OCI-LY7 (cell line): ENCODE results near the gene NBEAL2. TPM values are rescaled to one million over a fixed set of nuclear protein-coding genes. Genes with fewer than 3 reads are reported as not detected.

Source experiments
- BruUV-seq: library from RNA; stranded (reverse); fragments of 400-500 nt; replicated peaks from 2 replicates; lab custom pipeline; 2021; lab: Mats Ljungman, UMichigan
- CTCF ChIA-PET: fragments of 300-600 bp; sonication (Branson Sonifier 250); formaldehyde crosslinking; loops from one replicate; lab custom pipeline; 2022; ENCODE audit warnings: antibody characterized with exemption; ENCODE audit not compliant: unreplicated experiment; lab: Charles Lee
- POLR2A ChIA-PET: fragments of 300-600 bp; sonication (Branson Sonifier 250); formaldehyde crosslinking; loops from one replicate; lab custom pipeline; 2022; ENCODE audit warnings: antibody characterized with exemption; lab: Charles Lee
- DNase-seq: peaks from one replicate; pipeline ENCODE4 v3.0.0-alpha.2; 2015; ENCODE audit warnings: low spot score
- H2AFZ ChIP-seq: fragments of 200-600 bp; sonication (generic), shearing (Covaris generic); 2 replicates; pipeline ENCODE4 v1.6.1; 2014; ENCODE audit warnings: mild to moderate bottlenecking, antibody characterized with exemption, low read length, moderate library complexity
- H3K27ac ChIP-seq: fragments of 200-600 bp; sonication (generic); 2 replicates; pipeline ENCODE4 v1.5.1; 2014; ENCODE audit warnings: mixed run types, low read depth, mild to moderate bottlenecking, moderate library complexity, low read length, inconsistent platforms; ENCODE audit not compliant: poor library complexity, severe bottlenecking
- H3K36me3 ChIP-seq: fragments of 200-600 bp; sonication (generic); 2 replicates; pipeline ENCODE4 v1.6.1; 2014; ENCODE audit warnings: mild to moderate bottlenecking, antibody characterized with exemption, low read length, moderate library complexity, mixed read lengths; ENCODE audit not compliant: insufficient read depth
- H3K4me1 ChIP-seq: fragments of 200-600 bp; sonication (generic); 2 replicates; pipeline ENCODE4 v1.5.1; 2014; ENCODE audit warnings: mild to moderate bottlenecking, low read length; ENCODE audit not compliant: insufficient read depth, poor library complexity, severe bottlenecking
- H3K4me2 ChIP-seq: fragments of 200-600 bp; sonication (generic); 2 replicates; pipeline ENCODE4 v1.6.1; 2014; ENCODE audit warnings: mild to moderate bottlenecking, low read length
- H3K4me3 ChIP-seq: fragments of 200-600 bp; sonication (generic); 2 replicates; pipeline ENCODE4 v1.5.1; 2014; ENCODE audit warnings: mild to moderate bottlenecking, low read depth, low read length; ENCODE audit not compliant: poor library complexity, severe bottlenecking
- H3K79me2 ChIP-seq: fragments of 200-600 bp; sonication (generic); 2 replicates; pipeline ENCODE4 v1.6.1; 2016; ENCODE audit warnings: low read depth, mild to moderate bottlenecking, low read length, moderate library complexity, mixed read lengths; ENCODE audit not compliant: insufficient read depth
- H3K9me2 ChIP-seq: fragments of 200-600 bp; sonication (generic); 2 replicates; pipeline ENCODE4 v1.6.1; 2016; ENCODE audit warnings: mild to moderate bottlenecking, low read length, mixed read lengths; ENCODE audit not compliant: insufficient read depth
- H3K9me3 ChIP-seq: fragments of 200-600 bp; sonication (generic); 2 replicates; pipeline ENCODE4 v1.6.1; 2014; ENCODE audit warnings: mild to moderate bottlenecking, mixed run types, low read length, mixed read lengths
- H4K20me1 ChIP-seq: fragments of 200-600 bp; sonication (generic); 2 replicates; pipeline ENCODE4 v1.6.1; 2014; ENCODE audit warnings: mild to moderate bottlenecking, antibody characterized with exemption, low read length, moderate library complexity, mixed read lengths; ENCODE audit not compliant: insufficient read depth
- EZH2phosphoT487 ChIP-seq: fragments of 200-600 bp; sonication (generic); IDR thresholded peaks from 2 replicates; pipeline ENCODE4 v1.6.1; 2018; ENCODE audit warnings: low read depth, borderline replicate concordance, mild to moderate bottlenecking, mixed run types, antibody characterized with exemption, low read length, moderate library complexity, mixed read lengths
- intact Hi-C: fragments of 100-400 bp; cut with micrococcal nuclease; formaldehyde crosslinking; loops from one replicate; pipeline ENCODE4 v1.10.0; 2022; ENCODE audit not compliant: unreplicated experiment
- total RNA-seq, 2 experiments: library from RNA; depleted of rRNA in 1 of 2; stranded (reverse); fragments of >200 nt in 1 of 2; shearing (Covaris generic) in 1 of 2; gene quantifications; 2 replicates each; pipeline ENCODE4 v1.2.3, GENCODE V29; 2014 to 2022
- TF ChIP-seq, protein P1 (sequence below): fragments of 200-600 bp; sonication (generic); conservative IDR thresholded peaks from 2 replicates; pipeline ENCODE4 v1.5.1; 2014; ENCODE audit warnings: mild to moderate bottlenecking, antibody characterized with exemption, low read length, moderate library complexity, mixed read lengths

The NBEAL2 gene
- total RNA-seq, 2 experiments from 2014 or later, result 74.9 to 149 TPM

DNA sequence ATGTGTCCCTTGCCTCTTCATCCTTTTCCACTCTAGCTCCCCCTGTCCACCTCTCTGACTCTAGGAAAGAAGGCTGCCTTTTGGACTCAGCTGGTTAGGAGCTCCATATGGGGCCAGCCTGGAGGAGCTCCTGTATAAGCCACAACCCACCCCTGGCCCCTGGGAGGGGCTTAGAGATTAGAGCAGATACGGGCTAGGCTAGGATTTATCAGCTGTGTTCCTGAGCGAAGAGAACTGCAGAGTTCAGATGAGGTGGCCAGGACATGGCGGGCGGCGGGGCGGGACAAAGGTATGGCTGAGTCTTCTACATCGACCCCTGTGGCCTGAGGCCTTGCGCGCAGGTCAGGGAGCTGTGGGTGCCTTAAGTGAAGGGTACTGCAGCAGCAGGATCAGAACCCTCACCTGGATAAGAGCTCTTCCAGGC is 7.9 kb downstream of the NBEAL2 start:
- no peak for TF ChIP-seq EZH2phosphoT487
- TF ChIP-seq, protein P1, sequence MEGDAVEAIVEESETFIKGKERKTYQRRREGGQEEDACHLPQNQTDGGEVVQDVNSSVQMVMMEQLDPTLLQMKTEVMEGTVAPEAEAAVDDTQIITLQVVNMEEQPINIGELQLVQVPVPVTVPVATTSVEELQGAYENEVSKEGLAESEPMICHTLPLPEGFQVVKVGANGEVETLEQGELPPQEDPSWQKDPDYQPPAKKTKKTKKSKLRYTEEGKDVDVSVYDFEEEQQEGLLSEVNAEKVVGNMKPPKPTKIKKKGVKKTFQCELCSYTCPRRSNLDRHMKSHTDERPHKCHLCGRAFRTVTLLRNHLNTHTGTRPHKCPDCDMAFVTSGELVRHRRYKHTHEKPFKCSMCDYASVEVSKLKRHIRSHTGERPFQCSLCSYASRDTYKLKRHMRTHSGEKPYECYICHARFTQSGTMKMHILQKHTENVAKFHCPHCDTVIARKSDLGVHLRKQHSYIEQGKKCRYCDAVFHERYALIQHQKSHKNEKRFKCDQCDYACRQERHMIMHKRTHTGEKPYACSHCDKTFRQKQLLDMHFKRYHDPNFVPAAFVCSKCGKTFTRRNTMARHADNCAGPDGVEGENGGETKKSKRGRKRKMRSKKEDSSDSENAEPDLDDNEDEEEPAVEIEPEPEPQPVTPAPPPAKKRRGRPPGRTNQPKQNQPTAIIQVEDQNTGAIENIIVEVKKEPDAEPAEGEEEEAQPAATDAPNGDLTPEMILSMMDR, result no peak
- DNase-seq, result no peak
- peak overlapping the region; percentile 43 for H3K4me3 ChIP-seq
- H3K9me2 ChIP-seq, result no peaks in the 10 kb centered on the region
- H3K27ac ChIP-seq, result peak overlapping the region; percentile 72
- no peaks in the 10 kb centered on the region for H4K20me1 ChIP-seq
- peaks cover 82% of the 10 kb centered on the region for H3K4me1 ChIP-seq
- intact Hi-C loops, result no loop called here
- BruUV-seq, result no TSS peak
- H3K9me3 ChIP-seq, result no peaks in the 10 kb centered on the region
- H3K4me2 ChIP-seq, result peak overlapping the region; percentile 75
- H2AFZ ChIP-seq, result no peak overlapping the region
- ChIA-PET POLR2A (interaction anchor here (0.7 to 2.2 kb wide), 6 partner anchors 9 to 61 kb away, joined by 3 to 7 read pairs (median 4); no protein-coding TSS in a partner anchor), CTCF (interaction anchor here (1.3 kb wide), 1 partner anchor 51 kb away, joined by 3 read pairs; no protein-coding TSS in a partner anchor)
- peaks cover 40% of the 10 kb centered on the region; the same call in 1 of the 2 replicates for H3K79me2 ChIP-seq
- peaks cover 44% of the 10 kb centered on the region for H3K36me3 ChIP-seq

DNA sequence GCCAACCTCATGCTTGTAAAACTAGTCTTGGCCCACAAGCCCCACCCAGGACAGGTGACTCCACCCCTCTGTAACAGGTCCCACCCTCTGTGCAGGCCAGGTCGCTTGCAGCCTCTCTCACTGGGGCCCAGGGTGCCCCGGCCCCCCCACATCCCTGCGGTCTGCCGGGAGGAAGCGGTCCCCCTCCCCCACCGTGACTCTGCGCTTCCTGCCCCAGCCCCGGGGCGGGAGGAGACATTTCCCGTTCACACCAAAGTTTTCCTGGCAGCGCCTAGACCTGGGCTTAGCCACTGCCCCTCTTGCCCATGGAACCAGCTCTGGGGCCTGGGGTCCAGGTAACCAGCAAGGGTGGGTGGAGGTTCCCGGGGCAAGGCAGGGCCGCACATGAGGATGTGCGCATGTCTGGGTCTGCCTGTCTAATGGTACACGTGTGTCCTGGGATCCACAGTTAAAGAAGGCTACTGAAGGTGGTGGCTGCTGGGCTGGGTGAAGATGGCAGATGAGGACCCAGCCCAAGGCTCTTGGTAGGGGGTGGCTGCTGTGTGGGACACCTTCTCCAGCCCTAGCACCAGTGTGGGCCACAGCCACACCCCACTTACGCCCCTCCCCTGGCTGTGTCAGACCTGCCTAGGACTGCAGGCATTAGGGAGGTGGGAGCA is 8.4 kb downstream of the NBEAL2 start:
- H2AFZ ChIP-seq, result no peak overlapping the region
- H3K79me2 ChIP-seq, result peaks cover 35% of the 10 kb centered on the region; the same call in 1 of the 2 replicates

More for the DNA sequence above, 8.4 kb downstream of the NBEAL2 start:
- peak overlapping the region; percentile 72 for H3K27ac ChIP-seq
- intact Hi-C loops, result no loop called here
- ChIA-PET POLR2A (interaction anchor here (0.8 to 2.2 kb wide), 5 partner anchors 9 to 62 kb away, joined by 3 to 7 read pairs (median 4); no protein-coding TSS in a partner anchor), CTCF (no interaction called here)
- peak overlapping the region; percentile 75 for H3K4me2 ChIP-seq
- H3K9me2 ChIP-seq, result no peaks in the 10 kb centered on the region
- H3K36me3 ChIP-seq, result peaks cover 48% of the 10 kb centered on the region
- peaks cover 77% of the 10 kb centered on the region for H3K4me1 ChIP-seq
- peak overlapping the region; percentile 43 for H3K4me3 ChIP-seq
- no TSS peak for BruUV-seq
- TF ChIP-seq EZH2phosphoT487, result no peak
- TF ChIP-seq, protein P1, result no peak
- DNase-seq, result peak; percentile 79
- H4K20me1 ChIP-seq, result no peaks in the 10 kb centered on the region
- no peaks in the 10 kb centered on the region for H3K9me3 ChIP-seq
